Measurements from ENCODE around the gene KIT.

- TF ChIP-seq CTCF (IDR thresholded peaks at IDR 0.05; ENCODE audit: low read length) (no peak), EZH2 (IDR thresholded peaks at IDR 0.05; ENCODE audit: borderline replicate concordance, low read length) (no peak)
Measured at GRCh38 chr4:54658252-54659093, 716 bp downstream of the KIT start.

Data from OCI-LY1 (cell line).